HG03565 (cell line): ENCODE data around the gene PSMD3.

Experiments
- ATAC-seq: cut with Tn5 transposase; IDR thresholded peaks from one replicate; pipeline ENCODE4 v1.9.1; 2021; ENCODE audit warnings: mild to moderate bottlenecking, moderate library complexity; ENCODE audit not compliant: unreplicated experiment

PSMD3 gene

GRCh38 chr17:40041196-40041595 is 60.6 kb downstream of the PSMD3 start:
- no peak for ATAC-seq
